GM23338 (cell line): ENCODE results near the gene CHCHD3.

Experiments used
- EZH2phosphoT487 ChIP-seq: fragments of 200-600 bp; sonication (generic); IDR thresholded peaks from one replicate; pipeline ENCODE4 v1.8.1; 2018; ENCODE audit warnings: antibody characterized with exemption; ENCODE audit not compliant: unreplicated experiment
- JUNB ChIP-seq: IDR thresholded peaks from one replicate; pipeline ENCODE4 v1.6.1; 2016; ENCODE audit warnings: antibody characterized with exemption; ENCODE audit not compliant: unreplicated experiment
- POLR2AphosphoS5 ChIP-seq: IDR thresholded peaks from 2 replicates; pipeline ENCODE4 v1.6.1; 2016; ENCODE audit warnings: antibody characterized with exemption, low read depth
- STAT1 ChIP-seq: IDR thresholded peaks from one replicate; pipeline ENCODE4 v1.6.1; 2016; ENCODE audit warnings: antibody characterized with exemption; ENCODE audit not compliant: unreplicated experiment
- TF ChIP-seq, protein P1 (sequence below), 2 experiments: fragments of 200-600 bp in 1 of 2; sonication (generic) in 1 of 2; conservative IDR thresholded peaks; 2 replicates each; pipeline versions ENCODE4 v1.5.1 to v1.6.1; 2016 to 2017; ENCODE audit warnings: antibody characterized with exemption in 2 of 2, low read depth in 2 of 2, mild to moderate bottlenecking in 2 of 2, moderate library complexity in 1 of 2
- TF ChIP-seq, protein P2 (sequence below): IDR thresholded peaks from one replicate; pipeline ENCODE4 v1.6.1; 2018; ENCODE audit warnings: antibody characterized with exemption; ENCODE audit not compliant: unreplicated experiment

DNA sequence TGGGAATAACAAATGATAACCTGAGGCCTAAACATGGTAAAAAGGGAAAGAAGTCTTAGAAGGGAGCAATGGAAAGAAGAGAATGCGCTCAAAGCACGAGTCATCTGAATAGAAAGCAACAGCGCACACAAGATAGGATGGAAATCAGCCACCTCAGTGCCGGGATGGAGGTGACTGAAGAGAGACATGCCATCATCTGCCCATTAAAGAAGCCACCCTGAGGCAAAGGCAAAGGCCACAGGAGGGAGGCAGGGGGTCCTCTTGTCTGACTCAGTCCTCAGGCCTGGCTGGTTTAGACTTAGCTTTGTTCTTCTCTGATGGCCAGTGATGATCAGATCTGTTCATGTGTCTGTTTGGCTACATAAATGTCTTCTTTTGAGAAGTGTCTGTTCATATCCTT lies 180.6 kb downstream of the CHCHD3 start:
- TF ChIP-seq, protein P1, sequence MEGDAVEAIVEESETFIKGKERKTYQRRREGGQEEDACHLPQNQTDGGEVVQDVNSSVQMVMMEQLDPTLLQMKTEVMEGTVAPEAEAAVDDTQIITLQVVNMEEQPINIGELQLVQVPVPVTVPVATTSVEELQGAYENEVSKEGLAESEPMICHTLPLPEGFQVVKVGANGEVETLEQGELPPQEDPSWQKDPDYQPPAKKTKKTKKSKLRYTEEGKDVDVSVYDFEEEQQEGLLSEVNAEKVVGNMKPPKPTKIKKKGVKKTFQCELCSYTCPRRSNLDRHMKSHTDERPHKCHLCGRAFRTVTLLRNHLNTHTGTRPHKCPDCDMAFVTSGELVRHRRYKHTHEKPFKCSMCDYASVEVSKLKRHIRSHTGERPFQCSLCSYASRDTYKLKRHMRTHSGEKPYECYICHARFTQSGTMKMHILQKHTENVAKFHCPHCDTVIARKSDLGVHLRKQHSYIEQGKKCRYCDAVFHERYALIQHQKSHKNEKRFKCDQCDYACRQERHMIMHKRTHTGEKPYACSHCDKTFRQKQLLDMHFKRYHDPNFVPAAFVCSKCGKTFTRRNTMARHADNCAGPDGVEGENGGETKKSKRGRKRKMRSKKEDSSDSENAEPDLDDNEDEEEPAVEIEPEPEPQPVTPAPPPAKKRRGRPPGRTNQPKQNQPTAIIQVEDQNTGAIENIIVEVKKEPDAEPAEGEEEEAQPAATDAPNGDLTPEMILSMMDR (conservative IDR thresholded peaks at IDR 0.05; ENCODE audit: low read depth in 2 of 2), result no peak
- TF ChIP-seq JUNB, result no peak
- no peak for TF ChIP-seq POLR2AphosphoS5
- TF ChIP-seq, protein P2, sequence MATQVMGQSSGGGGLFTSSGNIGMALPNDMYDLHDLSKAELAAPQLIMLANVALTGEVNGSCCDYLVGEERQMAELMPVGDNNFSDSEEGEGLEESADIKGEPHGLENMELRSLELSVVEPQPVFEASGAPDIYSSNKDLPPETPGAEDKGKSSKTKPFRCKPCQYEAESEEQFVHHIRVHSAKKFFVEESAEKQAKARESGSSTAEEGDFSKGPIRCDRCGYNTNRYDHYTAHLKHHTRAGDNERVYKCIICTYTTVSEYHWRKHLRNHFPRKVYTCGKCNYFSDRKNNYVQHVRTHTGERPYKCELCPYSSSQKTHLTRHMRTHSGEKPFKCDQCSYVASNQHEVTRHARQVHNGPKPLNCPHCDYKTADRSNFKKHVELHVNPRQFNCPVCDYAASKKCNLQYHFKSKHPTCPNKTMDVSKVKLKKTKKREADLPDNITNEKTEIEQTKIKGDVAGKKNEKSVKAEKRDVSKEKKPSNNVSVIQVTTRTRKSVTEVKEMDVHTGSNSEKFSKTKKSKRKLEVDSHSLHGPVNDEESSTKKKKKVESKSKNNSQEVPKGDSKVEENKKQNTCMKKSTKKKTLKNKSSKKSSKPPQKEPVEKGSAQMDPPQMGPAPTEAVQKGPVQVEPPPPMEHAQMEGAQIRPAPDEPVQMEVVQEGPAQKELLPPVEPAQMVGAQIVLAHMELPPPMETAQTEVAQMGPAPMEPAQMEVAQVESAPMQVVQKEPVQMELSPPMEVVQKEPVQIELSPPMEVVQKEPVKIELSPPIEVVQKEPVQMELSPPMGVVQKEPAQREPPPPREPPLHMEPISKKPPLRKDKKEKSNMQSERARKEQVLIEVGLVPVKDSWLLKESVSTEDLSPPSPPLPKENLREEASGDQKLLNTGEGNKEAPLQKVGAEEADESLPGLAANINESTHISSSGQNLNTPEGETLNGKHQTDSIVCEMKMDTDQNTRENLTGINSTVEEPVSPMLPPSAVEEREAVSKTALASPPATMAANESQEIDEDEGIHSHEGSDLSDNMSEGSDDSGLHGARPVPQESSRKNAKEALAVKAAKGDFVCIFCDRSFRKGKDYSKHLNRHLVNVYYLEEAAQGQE, result no peak
- no peak for TF ChIP-seq STAT1
- no peak for TF ChIP-seq EZH2phosphoT487
